ENCODE measurements around the gene GALNT12.

- TF ChIP-seq CTCF (conservative IDR thresholded peaks at IDR 0.05; ENCODE audit: low read depth, low read length) (no peak), EZH2 (IDR thresholded peaks at IDR 0.05; ENCODE audit: low read length, unreplicated experiment) (no peak), EZH2phosphoT487 (IDR thresholded peaks at IDR 0.05; ENCODE audit: borderline replicate concordance, low read length) (no peak)
Observed at GRCh38 chr9:98770717-98771116, 36.8 kb upstream of the GALNT12 start.
